Glomerular endothelial cell (primary cell): ENCODE data around the gene GNAL. TPM values are rescaled to one million over a fixed set of nuclear protein-coding genes. Genes with fewer than 3 reads are reported as not detected.

Experiments used
- DNase-seq: peaks from one replicate; pipeline ENCODE4 v3.0.0-alpha.2; 2011; ENCODE audit warnings: low read depth, low spot score; ENCODE audit errors: extremely low read depth
- total RNA-seq: library from RNA; depleted of rRNA; stranded (reverse); fragments of >200 nt; gene quantifications from 2 replicates; pipeline ENCODE4 v1.2.3, GENCODE V29; 2015

GNAL gene
- total RNA-seq, 1 donor from 2014 or later = 0.41 TPM

DNA sequence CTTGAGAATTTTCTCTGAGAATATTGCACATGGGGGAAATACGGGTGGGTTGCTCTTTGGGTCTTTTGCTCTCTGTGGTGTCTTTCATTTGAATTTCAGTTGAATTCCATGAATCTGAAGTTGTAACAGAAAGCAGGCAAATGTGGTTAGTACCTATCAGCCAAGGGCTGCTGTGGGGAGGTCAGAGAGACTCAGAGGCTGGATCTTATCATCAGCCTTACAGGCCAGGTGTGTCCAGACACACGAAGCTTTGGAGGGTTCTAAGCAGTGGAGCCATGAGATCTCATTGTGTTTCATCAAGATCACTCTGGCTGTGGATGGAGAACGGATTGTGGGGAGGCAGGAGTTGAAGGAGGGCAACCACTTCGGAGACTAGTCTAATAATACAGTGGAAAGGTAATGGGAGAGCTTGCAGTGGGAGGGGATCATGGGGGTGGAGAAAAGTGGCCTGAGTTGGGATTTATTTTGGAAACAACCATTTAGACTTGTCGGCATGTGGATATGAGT, 68.1 kb downstream of the GNAL start:
- no peak for DNase-seq

DNA sequence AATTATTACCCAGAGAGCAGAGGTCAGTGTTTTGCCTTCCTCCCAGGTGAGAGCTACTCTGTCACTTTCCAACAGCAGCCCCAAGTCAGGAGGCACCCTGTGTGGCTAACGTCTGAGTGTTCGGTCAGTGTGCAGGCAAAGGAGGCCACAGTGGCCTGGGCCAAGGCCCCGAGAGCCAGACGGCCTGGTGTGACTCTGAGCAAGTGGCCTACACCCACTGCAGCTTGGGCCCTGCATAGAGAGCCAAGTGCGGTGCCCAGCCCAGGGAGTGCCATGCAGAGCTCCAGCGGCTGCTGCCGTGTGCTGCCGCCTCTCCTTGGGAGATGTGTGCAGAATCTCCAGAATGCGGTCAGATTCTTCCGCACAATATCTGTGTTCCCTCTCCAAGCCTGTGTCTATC, 70.4 kb downstream of the GNAL start:
- DNase-seq = no peak

DNA sequence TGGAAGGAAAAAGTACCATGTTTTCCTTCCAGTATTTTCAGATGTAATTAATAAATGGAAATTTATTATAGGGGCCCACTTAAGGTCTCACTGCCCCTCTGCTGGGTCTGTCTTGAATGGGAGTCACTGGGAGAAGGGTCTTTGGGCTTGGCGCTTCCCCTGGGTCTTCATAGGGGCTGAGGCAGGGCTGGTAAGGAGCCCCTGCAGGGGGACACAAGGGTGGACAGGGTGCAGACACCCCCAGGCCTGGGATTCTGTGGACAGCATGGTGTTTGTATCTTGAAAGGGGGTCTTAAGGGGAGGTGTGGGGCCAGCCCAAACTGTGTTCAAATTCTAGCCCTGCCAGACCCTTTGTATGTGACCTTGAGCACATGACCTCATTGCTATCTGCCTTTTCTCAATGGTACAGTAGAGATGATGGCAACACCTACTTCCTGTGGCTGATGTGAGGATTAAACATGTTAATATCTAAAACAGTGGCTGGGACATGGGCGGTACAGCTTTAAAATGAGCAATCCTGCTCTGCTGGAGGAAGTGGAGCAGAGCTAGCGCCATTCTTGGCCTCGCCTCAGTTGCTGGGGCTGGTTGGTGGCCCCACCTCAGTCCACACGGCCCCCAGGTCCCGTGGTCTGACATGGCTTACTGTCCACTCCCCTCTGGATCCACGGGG, 71.6 kb downstream of the GNAL start:
- DNase-seq = no peak

DNA sequence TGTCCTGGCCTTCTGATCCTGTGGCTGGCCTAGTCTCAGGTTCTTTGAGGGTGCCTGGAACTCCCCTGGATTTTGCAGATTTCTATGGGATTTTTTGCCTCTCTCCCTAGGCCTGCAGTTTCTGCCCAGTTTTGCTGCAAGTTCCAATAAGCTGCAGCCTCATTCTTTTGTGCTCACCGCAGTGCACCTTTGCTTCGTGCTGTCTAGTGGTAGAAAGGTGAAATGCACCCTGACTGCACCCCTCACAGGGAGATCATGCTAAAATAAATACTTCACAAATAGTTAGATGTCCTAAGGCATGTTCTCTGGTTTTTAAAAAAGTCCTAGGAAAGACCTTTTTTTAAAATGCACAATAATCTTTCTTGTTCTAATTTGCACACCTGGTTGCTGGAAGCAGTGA, 72.5 kb downstream of the GNAL start:
- no peak for DNase-seq

DNA sequence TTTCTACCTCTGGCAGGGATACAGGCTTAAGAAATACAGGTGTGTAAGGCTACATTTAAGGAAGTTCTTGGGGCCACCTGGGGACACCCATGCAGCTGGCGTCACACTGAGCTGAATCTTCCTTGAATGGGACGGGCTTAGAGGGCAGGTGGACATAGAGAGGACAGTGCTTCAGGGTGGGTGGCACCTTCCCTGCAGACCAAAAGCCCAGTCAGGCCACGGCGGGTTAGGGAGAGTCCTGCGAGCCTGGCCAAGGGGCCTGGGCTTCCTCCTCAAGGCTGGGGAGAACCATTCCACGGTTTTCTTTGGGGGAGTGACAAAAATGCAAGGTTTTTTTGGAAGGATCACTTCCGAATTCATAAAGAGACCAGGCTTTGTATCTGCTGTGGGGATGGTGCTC, 73.4 kb downstream of the GNAL start:
- DNase-seq = no peak

GRCh38 chr18:11767329-11767728, 78.3 kb downstream of the GNAL start:
- no peak for DNase-seq

DNA sequence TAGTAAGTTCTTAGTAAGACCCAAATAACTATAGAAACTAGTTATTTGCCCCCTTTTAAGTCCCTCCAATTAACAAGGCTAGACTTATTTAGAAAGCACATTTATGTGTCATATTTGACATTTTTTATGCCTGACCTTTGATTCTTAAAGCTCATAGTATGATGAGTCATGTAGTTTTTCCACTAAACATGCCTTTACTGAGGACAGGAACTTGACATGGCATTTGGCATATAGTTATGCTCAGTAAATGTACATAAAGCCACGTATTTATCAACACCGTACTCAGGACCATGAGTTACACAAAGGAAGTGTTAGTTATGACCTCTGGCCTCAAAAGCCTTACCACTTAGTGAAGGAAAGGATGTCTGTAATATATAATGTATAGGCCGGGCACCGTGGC, 78.9 kb downstream of the GNAL start:
- no peak for DNase-seq

- DNase-seq = no peak
Measured at GRCh38 chr18:11775436-11776174, 86.5 kb downstream of the GNAL start.

DNA sequence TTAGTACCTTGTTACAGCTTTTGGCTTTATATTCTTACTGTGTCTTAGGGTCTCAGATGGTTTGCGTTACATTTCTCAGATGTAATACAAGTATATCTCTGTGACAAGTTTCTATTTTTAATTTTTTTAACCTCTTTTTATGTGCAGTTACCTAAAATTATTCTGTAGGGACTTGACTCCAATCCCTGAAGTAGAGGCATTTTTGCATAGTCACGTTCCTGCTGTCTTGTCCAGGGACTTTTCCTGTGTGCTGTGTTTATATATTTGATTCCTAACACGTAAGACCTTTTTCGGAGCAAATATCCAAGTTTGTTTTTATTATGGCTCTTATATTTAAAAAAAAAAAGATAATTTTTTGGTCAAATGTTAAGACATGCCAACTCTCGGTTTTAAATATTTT, 91.0 kb downstream of the GNAL start:
- DNase-seq = no peak

DNA sequence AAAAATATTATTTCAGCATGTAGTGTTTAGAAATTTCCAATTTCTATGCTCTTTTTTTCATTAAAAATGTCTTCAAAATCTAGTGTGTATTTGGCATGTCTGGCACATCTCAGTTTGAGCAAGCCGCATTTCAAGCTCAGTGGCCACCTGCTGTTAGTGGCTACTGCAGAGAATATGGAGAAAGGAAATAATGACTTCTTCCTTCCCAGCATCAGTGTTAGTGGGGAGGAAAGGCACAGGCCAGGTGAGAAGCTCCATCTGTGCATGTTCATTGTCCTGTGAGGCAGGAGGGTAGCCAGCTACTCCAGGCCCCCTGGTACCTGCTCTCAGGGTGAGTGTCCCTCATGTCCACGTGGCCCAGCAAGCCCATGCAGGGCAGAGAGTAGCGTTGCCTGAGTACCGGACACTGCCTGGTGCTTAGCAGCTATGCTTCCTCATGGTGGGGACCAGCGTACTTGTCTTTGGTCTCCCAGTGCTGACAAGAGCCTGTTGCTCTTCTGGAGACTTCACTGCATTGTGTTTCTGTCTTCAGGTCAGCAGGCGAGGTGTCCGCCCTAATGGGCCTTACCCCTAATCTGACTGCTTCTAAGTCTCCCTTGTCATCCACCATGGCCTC, 94.8 kb downstream of the GNAL start:
- DNase-seq = no peak

GRCh38 chr18:11784674-11785304, 95.7 kb downstream of the GNAL start:
- DNase-seq = no peak

- no peak for DNase-seq
Measured at GRCh38 chr18:11785444-11786055, 96.5 kb downstream of the GNAL start.

DNA sequence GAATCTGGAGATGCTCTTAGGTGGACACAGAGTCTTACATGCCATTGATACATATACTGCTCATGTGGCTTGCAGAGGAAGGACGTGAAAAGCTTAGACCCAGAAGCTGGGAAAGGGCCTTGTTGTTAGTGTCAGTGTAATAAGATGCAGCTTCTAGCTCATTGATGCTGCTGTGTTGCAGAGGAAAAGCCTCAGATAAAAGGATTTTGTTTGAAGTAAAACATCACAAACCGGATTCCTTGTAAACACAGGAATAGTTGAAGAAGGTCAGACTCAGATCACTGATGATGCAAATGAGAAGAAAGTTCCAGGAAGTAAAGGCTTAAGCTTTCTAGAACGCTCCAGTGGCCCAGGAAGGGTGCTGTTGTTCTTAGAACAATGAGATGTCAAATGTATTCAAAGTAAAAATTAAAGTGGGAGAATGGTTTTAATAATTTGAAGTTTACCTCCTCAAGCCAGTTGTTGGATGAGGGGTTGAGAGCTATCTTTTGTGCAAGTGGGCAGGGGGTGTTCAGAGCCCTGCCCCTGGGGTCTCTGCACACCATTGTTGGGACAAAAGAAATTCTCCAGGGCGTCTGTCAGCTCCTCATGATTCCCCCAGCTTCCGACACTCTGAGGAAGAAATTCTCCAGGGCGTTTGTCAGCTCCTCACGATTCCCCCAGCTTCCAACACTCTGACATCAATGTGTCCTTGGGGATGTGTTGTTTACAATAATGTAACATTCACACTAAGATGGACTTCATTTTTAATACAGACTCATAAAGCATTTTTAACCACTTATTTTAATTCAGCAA, 100.8 kb downstream of the GNAL start:
- no peak for DNase-seq

DNA sequence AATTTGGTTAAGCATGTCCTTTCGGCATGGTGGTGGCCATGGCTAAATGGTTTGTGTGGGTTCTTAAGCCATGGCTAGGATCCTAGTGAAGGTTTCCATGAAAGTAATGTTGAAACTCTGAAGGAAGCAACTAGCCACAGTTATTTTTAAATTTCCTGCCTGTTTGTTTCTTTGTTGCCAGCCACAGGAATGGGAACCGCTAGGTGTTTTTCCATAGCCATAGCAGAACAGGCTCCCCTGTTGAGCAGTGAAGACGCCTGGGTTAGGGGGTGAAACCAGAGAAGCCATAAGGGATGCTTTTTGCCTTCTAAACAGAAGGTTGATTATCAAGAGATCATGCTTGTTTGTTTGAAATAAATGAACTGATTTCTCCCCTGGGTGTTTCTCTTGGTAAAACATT, 102.1 kb downstream of the GNAL start:
- DNase-seq = no peak

DNA sequence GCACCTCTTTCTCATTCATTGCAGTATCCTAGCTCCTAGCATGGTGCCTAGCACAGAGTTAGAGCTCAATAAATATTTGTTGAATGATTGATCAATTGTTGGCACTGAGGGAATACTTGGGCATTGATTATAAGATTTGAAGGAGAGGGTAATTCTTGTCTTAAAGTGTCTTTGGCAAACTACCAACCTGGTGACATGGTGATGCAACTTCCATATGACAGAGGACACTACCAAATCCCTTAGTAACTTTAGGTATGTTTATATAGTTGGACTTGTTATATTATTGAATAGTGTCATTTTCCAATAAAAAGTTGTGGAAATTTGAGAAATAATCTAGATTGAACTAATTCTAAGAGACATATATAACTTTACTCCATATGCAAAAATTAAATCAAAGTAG, 103.6 kb downstream of the GNAL start:
- DNase-seq = no peak

GRCh38 chr18:11794195-11794594, 105.1 kb downstream of the GNAL start:
- no peak for DNase-seq

DNA sequence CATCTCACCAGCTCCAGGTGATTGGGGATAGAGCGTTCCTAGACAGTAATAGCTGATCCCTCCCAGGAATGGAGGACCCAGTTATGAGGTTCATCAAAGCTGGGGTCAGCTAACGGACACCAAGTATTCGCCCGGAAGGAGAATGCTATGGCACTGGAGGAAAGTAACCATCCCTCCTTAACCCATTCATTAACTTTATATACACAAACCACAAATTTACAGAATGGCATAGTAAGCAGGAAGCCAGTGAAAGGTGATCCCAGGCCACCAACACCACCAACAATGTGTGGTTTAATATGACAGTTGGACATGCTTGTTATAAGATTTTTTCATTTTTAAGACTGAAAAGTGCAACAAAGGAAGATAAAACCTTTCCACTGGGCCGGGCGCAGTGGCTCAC, 106.9 kb downstream of the GNAL start:
- no peak for DNase-seq

GRCh38 chr18:11798271-11798670, 109.2 kb downstream of the GNAL start:
- no peak for DNase-seq

GRCh38 chr18:11799066-11799465, 110.0 kb downstream of the GNAL start:
- no peak for DNase-seq
